HPDE6-E6E7 (cell line): Measurements from ENCODE around the gene CFAP74.

Experiments used
- DNase-seq: peaks from one replicate; pipeline ENCODE4 v3.0.0; 2011; ENCODE audit warnings: missing footprints; ENCODE audit errors: extremely low spot score

The CFAP74 gene

DNA sequence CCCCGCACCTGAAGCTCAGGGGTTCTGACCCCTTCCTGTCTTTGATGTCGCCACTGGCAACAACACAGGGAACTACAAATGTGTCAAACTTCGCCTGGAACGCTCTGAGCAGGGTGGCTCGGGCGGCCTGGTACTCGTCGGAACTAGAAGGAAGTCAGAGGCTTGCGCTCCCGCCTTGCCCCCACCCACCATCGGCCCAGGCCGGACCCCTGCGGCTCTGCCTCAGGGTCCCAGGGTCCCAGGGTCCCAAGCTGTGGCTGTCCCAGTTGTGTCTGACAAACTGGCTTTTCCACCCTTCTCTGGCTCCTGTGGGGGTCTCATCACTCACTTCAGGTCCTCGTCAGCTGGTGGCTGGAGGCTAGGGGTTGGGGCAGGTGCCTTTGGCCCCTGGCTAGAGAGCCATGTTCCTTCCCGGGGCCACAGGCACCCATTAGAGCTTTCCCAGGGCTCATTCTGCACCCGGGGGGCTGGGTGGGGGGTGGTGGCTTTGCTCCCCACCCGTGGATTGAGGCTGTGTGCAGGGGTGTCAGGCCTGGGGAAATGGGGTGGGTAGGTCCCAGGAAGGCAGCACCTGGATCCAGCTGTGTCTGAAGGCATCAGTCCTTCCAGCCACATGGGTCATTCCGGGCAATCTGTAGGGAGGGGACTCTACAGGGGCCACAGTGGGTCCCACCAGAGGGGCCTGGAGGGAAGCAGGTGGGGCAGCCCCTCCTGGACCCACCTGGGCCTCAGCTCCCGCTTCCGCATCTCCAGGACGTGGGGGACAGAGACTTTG is 76.5 kb downstream of the CFAP74 start:
- DNase-seq: no peak

GRCh38 chr1:1926346-1926811 is 77.2 kb downstream of the CFAP74 start:
- no peak for DNase-seq

DNA sequence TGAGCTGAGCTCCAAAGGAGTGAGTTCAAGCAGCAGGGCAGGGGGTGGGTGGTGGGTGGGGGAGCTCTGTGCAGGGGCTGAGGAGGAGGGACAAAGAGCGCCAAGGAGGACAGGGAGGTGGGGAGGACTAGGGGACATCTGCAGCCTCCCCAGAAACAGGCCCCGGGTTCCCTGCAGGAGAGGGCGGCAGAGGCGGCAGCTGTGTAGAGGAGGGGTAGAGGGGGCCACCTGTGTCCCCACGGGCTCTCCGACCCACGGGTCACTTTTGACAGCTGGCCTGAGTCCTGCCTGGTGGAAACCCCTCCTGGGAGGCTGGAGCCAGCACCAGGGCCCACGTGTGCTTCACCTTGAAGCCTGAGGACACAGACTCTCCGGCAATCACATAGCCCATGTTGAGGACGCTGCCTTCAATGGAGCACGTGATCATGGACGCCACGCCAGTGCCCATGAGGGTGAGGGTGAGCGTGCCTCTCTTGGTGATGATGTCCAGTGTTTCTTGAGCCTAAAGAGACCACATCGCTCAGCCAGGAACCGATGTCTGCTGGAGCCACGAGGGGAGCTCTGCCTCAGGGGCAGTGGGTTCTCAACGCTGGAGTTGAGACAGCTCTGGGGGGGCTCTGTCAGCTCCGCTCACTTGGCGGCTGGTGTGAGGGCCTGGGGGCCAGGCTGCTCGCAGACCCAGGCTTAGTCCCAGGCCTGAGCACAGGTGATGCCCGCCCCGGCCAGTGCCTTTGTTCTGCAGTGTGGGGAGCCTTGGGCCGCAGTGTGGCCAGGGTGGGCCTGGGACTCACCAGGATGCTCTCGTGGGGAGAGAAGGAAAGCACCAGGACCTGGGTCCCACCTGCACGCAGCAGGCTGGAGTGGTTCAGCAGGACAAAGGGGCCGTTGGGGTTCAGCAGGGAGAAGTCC is 77.9 kb downstream of the CFAP74 start:
- DNase-seq: no peak

GRCh38 chr1:1924849-1925248 is 78.7 kb downstream of the CFAP74 start:
- no peak for DNase-seq

DNA sequence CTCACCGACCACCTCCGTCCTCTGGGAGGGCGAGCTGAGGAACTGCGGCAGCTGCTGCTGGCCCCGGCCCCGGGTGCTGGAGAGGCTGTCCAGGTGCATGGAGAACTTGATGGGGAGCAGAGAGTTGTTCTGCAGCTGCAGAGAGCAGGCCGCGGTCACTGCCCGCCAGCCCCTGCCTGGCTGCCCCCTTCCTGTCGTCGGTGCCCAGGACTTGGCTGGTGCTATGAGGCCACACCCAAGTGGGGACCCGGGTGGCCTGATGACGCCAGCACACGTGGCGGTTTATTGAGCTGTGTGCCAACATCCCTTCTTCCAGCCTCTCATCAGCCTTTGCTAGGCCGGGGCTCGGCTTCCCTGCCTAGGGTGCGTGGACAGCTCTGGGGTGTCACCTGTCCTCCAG is 79.2 kb downstream of the CFAP74 start:
- no peak for DNase-seq

DNA sequence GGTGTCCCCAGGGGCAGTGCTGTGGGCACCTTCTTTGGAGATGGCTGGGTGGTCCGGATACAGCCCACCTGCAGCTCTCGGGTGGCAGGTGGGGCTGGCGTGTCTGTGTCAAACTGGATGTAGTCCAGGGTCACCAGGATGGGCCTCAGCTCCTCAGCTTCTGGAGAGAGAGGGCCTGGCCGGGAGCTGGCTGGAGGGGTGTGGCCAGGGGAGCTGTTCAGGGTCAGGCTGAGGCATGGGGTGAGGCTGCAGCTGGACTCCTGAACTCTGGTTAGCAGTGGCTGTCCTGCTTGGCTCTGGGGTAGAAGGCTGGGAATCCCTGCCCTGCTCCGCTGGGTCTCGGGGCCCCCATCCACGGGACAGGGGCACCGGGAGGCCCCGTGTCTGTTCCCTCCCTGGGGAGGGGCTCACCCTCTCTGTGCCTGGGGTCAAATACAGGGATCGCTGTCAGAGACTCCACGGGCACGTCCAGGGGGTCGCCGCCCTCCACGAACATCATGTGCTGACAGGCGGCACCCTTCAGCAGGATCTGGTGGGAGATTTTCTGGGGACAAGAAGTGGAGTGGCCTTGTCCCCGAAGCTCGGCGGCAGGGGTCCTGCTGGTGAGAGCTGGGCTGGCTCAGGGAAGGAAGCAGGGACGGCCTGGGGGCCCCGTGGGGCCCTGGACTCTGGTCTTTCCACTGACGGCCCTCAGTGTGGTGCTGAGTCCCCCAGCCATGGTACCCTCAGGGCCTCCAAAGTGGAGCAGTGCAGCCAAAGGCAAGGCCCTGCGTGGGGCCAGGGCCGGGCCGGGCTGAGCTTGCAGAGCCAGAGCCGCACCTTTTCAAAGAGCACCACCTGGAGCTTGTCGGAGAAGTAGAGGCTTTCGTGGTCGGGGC is 80.4 kb downstream of the CFAP74 start:
- no peak for DNase-seq

DNA sequence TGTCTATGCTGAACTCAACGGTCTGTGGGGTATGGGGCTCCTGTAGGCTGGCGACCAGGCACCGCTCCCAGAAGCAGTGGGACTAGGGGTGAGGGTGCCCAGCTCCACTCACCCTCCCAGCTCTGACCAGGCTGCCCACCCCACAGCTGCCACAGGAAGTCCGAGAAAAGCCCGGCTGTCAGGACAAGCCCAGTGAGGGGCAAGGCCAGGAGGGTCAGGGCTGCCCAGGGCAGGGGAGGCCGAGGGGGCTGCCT is 81.0 kb downstream of the CFAP74 start:
- no peak for DNase-seq

DNA sequence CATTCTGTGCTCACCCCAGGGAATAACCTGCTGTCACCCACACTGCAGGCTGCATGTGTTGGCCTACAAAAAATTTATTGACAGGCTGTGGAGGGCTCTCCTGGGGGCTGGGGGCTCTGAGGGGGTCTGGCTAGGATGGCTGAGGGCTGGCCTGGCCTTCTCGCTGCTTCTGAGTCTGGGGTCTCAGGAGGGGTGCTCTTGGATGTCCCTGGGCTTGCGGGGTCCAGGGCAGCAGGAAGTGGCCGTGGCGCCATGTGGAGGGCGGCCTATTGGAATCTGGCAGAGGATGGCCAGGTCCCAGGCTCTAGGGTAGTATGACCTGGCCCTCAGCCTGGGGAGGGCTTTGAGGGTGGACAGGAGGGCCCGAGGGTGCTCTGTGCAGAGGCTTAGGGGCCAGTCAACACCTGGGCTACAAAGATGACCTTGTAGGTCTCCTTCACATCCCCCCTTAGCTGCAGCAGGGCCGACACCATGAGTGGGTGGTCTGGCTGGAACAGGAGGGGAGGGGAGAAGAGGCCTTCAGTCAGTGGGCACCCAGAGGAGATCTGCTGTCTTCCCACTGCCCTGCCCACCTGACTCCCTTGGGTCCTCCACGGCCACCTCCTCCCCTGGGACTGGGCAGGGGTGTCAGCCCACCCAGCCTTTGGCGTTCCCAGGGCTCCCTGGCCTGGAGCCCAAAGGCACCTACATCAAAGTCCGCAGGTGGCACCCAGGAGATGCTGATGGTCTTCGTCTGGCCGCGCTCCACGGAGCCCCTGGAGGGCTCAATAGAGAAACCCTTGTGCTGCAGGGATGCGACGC is 81.5 kb downstream of the CFAP74 start:
- no peak for DNase-seq

DNA sequence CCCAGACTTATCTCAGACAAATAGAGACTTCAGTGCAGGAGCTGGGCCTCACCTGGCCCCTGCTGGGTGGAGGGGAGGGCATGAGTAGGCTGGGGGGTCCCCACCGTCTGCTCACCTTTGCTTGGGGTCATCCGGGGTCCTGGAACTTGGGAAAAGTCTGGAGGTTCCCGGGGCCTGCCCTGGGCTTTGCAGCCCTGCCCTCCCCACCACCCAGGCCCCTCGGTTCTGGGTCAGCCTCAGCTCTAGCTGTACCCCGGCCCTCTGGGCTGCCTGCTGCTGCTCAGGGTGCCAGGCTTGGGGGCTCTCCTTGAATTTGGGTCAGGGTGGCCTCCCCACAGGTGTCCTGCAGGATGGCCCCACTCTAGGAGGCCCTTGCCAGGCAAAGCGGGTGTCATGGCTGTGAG is 82.1 kb downstream of the CFAP74 start:
- DNase-seq: no peak

DNA sequence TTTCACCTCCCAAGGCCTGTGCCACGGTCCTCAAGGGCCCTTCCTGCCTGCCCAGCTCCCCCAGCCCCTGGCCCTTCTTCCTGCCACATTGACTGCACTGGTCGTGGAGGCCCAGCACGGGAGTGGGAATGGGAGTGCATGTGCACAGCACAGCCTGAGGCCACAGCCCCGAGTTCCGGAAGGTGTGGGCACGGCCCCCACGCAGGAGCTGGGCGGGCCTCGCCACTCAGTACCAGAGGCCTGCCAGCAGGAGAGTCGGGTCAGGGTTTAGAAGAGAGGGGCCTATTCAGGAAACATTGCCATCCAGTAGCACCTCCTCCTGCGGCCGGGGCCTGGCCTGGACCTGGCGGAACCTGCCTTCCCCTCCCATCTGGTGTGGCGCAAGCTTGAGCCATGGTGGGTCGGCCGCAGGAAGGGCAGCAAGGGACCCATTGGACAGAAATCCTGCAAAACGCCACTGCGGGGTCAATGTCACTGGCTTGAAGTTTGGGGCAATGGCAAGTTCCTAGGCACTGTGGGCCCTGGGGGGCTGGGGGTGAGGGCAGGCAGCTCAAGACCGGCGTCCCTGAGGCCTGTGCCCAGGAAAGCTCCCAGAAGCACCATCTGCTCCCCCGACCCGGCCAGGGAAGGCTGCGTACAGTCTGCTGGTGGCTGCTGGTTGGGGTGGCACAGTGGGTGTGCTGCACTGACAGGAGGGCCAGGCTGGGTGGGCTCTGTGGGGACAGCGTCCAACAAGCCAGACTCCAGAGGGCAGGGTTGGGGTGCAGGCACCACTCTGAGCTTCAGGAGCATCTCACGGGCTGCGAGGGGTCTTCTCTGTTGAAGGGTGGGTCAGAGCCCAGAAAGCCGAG is 82.8 kb downstream of the CFAP74 start:
- DNase-seq: no peak

- no peak for DNase-seq
Observed at GRCh38 chr1:1920057-1920607, 83.5 kb downstream of the CFAP74 start.

DNA sequence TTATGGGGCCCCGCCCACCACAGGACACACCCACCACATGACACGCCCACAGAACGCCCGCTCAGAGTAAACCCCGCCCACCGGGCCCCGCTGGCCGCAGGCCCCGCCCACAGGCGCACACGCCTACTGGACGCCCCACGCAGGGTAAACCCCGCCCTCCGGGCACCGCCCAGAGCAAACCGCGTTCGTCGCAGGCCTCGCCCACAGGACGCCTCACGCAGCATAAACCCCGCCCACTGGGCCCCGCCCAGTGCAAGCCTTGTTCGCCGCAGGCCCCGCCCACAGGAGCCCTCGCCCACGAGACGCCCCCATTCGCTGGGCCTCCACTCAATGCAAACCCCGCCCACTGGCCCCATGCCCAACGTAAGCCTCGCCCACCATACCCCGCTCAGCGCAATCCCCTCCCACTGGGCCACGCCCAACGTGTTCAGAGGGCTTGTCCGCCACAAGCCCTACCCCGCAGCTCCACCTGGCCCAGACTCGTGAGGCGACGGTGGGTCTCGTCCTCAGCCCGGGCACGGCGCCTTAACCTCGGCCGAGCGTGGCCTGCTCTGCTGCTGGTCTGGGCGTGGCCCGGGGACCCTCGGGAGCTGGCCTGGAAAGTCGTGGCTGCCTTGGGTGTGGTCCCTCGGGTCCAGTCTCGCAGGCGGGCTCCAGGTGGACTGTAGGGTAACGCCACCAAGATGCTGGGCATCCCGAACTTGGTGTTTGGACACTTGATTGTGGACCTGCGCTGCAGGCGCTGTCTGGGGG is 84.1 kb downstream of the CFAP74 start:
- DNase-seq: peak; percentile 99

- DNase-seq: no peak
Observed at GRCh38 chr1:1918901-1919303, 84.7 kb downstream of the CFAP74 start, which contains the start of gene TMEM52. Gene TMEM52 (minus strand): TSS chr1:1919279. CDS start chr1:1919265, 14 bp downstream.

- no peak for DNase-seq
Observed at GRCh38 chr1:1917995-1918900, 85.3 kb downstream of the CFAP74 start.

DNA sequence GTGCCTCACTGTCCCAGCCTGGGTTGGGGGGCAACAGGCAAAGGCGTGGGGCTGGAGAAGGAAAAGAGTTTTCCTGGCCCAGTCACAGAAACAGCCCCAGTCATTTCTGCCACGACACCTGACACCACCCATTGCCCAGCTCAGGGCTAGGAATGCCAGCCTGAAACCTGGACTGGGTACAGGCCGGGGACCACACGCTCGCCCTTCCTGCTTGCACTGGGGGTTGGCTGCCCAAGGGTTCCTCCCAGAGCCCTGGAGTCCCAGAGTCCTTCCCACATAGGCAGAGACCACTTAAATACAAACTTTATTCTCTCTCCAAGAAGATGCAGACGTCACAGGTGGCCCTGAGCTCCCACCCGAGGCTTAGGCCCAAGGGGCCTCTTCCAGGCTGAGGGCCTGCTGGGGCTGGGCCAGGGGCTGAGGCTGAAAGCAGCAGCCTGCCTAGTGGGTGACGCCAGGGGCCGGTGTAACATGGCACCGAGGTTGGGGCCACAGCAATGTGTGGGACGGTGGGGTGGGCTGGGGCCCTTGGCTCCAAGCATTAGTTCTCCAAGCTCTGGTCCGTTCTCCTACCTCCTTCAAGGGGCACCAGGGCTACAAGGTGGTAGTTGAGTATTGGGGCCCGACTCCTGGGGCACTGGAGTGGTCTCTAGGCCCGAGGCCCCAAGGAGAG is 86.1 kb downstream of the CFAP74 start:
- DNase-seq: no peak

DNA sequence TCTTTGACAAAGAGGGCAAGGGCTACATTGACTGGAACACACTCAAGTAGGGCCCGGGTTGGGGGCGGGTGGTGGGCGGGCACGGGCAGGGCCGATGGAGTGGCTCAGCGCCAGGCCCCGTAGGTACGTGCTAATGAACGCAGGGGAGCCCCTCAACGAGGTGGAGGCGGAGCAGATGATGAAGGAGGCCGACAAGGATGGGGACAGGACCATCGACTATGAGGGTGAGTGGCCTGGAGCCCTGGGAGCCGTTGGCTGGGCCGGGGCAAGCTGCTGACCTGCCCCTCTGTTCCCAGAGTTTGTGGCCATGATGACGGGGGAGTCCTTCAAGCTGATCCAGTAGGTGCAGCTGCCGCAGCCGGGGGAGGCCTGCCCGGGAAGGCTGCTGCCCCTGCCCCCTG is 86.7 kb downstream of the CFAP74 start:
- DNase-seq: no peak
